ENCODE data around the gene RHBDD1.

RHBDD1 gene

DNA sequence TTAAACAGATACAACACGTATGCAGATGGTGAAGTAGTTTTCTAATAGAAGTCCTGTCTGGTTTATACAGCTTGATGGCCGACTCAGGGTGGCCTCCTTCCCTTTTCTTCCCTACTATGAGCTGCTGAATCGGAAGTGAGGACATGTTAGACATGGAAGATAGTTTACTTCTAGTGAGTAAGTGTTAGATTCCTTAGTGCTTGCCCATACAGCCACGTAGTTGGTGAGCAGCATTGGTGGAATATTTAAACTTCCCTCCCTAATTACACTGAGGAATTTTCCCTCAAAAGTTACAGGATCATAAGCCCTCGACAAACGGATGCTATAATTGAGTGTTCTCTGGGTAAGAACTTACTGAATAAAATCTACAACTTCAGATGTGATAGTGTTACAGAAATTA is 52.1 kb downstream of the RHBDD1 start:
- DNase-seq (ENCODE audit: low read depth): no peak

DNA sequence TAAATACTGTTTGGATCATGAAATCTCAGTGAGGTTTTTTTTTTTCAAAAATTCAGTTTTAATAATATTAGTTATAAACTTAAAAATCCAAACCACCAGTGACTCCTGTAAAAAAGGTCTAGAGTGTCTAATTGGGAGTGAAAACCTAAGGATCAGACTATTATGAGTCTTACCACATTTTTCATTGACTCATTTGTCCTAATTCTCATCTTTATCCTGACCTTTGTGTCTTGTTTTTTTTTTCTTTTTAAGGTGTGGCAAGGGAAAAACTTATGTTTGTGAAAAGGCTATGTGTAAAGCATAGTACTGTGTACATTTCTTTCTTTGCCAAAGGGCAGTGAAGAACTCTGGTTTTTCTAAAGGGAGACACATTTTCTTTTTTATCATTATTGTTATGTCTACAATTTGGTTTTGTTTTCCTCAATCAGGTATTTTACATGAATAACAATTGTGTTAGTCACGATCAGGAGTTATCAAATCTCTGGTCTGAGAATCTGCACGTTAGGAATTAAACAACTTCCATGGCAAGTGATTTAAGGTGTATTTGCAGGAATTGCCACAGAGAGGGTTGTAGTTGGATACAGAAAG is 52.6 kb downstream of the RHBDD1 start:
- DNase-seq (ENCODE audit: low read depth): no peak

- no peak for DNase-seq (ENCODE audit: low read depth)
These were observed 53.1 kb downstream of the RHBDD1 start for GRCh38 chr2:226888971-226889370.

DNA sequence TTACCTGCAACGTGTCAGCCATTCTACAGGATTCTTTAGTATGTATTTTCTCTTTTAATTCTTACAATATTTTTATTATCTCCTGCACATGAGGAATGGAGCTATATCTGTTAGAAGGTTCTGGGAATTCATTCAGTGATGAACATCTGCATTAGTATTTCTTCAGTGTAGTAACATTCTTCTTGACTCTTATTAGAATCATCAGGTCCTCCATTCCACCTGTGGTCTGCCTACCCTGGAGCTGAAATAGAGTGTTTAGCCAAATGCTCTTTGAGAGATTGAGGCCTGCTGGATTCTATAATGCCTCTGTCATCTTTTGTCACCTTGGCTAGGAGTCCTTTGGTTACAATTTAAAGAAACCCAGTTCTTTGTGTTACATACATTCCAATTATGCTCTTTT is 54.4 kb downstream of the RHBDD1 start:
- no peak for DNase-seq (ENCODE audit: low read depth)

DNA sequence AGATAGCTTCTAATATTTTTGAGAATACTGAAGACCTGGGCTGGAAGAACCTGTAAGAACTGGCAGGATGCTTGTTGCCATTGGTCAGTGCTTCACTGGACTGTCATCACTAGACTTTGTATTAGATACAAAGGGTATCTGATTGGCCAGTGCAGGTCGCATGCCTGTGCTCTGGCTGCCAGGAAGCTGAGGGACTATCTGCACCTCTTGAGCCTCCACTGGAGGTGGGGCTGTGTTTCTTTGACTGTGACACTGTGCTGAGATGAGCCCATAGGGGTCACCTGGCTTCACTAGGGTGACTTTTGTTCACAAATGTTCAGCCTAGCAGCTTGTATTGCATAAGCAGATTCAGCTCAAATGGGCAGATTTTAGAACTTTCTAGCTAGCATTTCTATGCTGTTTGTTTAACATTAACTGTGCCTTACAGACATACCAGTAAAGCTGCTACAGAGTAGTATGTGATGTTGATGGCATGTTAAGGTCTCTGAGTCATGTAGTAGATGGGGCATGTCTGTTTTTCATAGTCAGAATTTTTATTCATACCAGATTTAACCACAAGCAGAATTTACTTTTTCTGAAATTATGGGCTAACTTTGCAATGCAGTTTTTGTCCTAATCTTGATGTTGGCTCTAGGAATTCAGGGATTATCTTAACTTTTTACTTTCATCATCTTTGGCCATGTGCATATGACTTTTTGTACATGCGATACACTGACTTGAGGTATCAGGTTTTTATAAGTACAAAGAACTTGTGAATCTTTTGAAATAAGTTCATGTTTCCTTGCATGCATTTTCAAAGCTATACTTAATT is 56.1 kb downstream of the RHBDD1 start:
- DNase-seq (ENCODE audit: low read depth): no peak

DNA sequence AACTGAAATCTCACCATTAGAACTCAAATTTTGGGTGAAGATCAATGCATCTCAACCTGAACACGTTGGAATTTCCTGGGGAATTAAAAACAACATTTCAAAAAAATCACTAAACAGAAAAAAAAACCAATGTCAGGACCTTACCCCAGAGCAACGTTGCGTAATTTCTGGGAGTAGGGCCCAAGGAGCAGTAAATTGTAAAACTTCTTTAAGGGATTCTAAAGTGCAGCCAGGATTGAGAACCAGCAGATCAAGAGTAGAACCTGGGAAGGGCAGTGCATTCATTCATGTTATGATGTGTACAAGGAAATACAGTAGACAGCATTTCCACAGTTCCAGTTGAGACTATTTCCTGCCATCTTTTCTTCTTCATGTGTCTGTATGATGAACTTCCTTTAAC is 56.9 kb downstream of the RHBDD1 start:
- no peak for DNase-seq (ENCODE audit: low read depth)

- DNase-seq (ENCODE audit: low read depth): no peak
These were observed 57.4 kb downstream of the RHBDD1 start for GRCh38 chr2:226893216-226893615.

DNA sequence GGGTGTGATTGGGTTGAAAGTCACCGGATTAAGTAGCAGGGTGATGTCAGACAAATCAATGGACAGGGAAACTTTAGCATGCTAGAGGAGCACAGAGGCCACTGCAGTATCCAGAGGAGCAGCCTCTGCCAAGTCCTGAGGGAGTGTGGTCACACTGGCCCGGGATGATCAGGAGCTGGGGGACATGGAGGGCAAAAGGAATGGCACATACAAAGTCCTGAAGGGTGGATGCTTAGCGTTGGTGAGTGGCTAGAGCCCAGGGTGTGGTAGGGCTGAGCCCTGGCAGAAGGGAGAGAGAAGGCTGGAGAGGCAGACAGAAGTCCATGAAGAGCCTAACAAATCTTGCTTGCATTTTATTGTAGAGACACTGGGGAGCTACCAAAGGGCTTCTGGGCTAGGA is 58.9 kb downstream of the RHBDD1 start:
- no peak for DNase-seq (ENCODE audit: low read depth)

- no peak for DNase-seq (ENCODE audit: low read depth)
These were observed 59.7 kb downstream of the RHBDD1 start for GRCh38 chr2:226895579-226895978.

GRCh38 chr2:226898121-226898520 is 62.3 kb downstream of the RHBDD1 start:
- DNase-seq (ENCODE audit: low read depth): no peak

GRCh38 chr2:226898897-226899296 is 63.0 kb downstream of the RHBDD1 start:
- no peak for DNase-seq (ENCODE audit: low read depth)

- no peak for DNase-seq (ENCODE audit: low read depth)
These were observed 66.5 kb downstream of the RHBDD1 start for GRCh38 chr2:226902041-226902966.

GRCh38 chr2:226903179-226903578 is 67.3 kb downstream of the RHBDD1 start:
- DNase-seq (ENCODE audit: low read depth): no peak

GRCh38 chr2:226904592-226904991 is 68.7 kb downstream of the RHBDD1 start:
- DNase-seq (ENCODE audit: low read depth): no peak

GRCh38 chr2:226905718-226906117 is 69.9 kb downstream of the RHBDD1 start:
- DNase-seq (ENCODE audit: low read depth): no peak

DNA sequence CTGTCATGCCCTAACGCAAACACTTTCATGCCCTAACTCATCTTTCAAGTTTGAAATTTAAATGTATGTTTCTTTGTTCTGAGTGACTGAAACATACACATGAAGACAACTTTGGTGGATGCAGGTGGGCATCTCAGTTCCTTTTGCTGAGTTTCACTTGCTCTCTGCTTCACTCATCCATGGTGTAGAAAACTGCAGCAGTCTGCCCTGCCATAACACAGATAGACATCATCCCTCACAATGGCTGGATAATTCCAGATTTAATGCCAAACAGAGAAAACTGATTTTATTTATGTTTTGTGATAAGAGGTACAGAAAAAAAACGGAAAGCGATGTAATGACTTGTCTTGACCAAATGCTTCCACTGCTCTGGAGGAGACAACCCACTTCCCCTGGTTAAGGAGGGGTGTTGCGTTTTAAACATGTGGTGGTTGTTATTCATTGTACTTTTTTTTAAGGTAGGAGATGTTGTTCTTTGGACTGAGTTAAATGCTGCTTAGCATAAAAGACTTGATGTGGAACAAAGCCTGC is 70.4 kb downstream of the RHBDD1 start:
- no peak for DNase-seq (ENCODE audit: low read depth)

DNA sequence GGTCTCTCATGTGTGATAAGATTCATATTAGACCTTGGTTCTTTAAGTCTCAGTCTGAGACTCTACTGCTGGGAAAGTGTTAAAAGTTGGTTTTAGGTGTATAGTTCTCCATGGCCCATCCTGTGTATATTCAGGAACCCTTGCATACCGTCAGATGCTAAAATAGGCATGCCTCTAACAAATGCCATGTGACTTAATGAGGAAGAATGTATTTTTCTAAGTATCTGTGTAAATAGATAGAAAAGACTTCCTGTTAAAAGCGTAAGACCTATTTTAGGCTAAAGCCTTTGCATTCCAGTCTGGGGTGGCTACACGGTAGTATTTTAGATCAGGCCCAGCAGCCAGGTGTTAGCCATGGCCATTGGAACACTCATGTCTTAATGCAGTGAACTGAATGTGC is 73.3 kb downstream of the RHBDD1 start:
- DNase-seq (ENCODE audit: low read depth): no peak

DNA sequence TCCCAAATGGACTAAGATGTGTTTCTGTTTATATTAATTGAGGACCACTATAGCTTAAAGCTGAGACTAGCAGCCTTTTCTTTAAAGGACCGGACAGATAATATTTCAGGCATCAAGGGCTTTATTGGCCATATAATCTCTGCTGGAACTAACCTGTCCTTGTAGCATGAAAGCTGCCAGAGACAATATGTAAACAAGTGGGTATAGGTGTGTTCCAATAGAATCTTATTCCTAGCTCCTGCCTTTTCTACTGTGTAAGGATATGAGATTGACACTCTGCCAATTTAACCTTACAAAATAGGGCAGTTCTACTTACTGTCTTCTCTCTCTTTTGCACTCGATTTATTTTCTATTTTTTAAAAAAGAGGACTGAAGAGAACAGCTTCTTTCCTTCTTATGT is 74.0 kb downstream of the RHBDD1 start:
- no peak for DNase-seq (ENCODE audit: low read depth)

DNA sequence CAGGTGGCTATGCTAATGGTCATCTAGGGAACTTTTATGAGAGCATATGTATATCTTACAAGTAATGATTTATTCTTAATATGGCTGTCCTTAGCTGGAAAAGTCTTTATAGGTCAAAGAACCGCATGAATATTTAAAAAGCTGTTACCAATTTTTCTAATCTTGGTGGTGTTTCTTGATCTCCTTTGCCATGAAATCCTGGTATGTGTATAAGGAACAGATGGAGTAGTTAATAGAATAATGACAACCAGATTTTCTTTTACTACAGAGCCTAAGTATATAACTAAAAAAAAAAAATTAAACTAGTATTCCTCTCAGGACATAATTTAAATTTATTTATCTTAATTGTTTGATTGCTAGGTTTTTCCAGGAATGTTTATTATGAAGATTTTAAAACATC is 74.5 kb downstream of the RHBDD1 start:
- no peak for DNase-seq (ENCODE audit: low read depth)

GRCh38 chr2:226911932-226912331 is 76.1 kb downstream of the RHBDD1 start:
- no peak for DNase-seq (ENCODE audit: low read depth)

DNA sequence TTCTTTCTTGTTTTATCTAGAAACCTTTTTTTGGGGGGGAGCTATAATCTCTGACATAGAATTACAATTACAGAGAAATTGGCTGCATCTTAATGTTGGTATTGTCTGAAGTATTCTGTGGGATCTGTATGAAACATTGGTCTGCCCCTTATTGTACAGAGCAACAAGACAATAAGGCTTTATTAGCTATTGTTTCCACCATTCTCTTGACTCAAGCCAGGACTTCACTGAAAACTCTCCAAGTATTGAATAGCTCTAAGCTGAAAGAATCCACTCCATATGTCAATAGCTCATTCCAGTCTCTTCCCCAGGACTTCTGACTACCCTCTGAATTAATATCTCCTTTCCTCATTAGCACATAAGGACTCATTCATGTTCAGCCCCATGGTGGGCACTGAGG is 77.8 kb downstream of the RHBDD1 start:
- DNase-seq (ENCODE audit: low read depth): no peak

DNA sequence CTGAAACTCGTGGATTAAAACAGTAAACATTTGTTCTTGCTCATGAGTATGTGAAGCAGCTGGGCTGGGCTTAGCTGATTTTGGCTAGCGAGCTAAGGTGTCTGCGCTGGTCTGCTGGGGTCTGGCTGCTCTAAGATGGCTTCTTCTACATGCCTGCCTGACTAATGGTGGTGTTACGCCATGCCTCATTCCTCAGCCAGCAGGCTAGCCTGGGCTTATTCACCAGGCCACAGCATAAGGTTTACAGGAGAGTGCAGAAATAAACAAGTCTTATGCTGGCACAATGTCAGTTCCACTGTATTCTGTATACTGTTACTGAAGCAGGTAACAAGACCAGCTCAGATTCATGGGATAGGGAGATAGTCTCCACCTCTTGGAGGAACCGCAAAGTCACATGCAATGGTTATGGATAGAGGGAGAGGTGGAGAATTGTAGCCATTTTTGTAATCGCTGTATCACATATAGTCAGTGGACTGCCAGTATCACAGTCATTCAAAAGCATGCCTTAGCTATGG is 80.0 kb downstream of the RHBDD1 start:
- no peak for DNase-seq (ENCODE audit: low read depth)

Measured in stimulated activated CD8-positive, alpha-beta memory T cell treated with anti-CD3 and anti-CD28 coated beads, Interleukin-15, amount 100 ng/mL, for 1 hour (primary cell).